NB4 (cell line): ENCODE results near the gene UFD1.

Source experiments
- CTCF ChIP-seq: IDR thresholded peaks from one replicate; pipeline ENCODE4 v1.5.1; 2012; ENCODE audit warnings: low read depth, low read length
- MAX ChIP-seq: IDR thresholded peaks from 2 replicates; pipeline ENCODE4 v1.6.1; 2011; ENCODE audit warnings: low read depth, low read length
- POLR2A ChIP-seq: IDR thresholded peaks from 2 replicates; pipeline ENCODE4 v1.6.1; 2011; ENCODE audit warnings: mild to moderate bottlenecking; ENCODE audit not compliant: insufficient read length; ENCODE audit errors: extremely low read depth

GRCh38 chr22:19407649-19408606, 71.1 kb downstream of the UFD1 start:
- TF ChIP-seq CTCF (no peak), POLR2A (no peak), MAX (no peak)
